Progenitor cell of endocrine pancreas (in vitro differentiated cells): ENCODE measurements around the gene PYGO2. TPM values are rescaled to one million over a fixed set of nuclear protein-coding genes. Genes with fewer than 3 reads are reported as not detected.

Source experiments
- DNase-seq: peaks from one replicate; pipeline ENCODE4 v3.0.0; 2021; ENCODE audit warnings: low spot score; ENCODE audit not compliant: unreplicated experiment
- H3K27ac Mint-ChIP-seq: 2 replicates; pipeline ENCODE4 v1.8.0; 2021; ENCODE audit warnings: mild to moderate bottlenecking, moderate library complexity, mixed read lengths
- H3K27me3 Mint-ChIP-seq: 2 replicates; pipeline ENCODE4 v1.8.0; 2021; ENCODE audit warnings: mixed read lengths
- H3K36me3 Mint-ChIP-seq: 2 replicates; pipeline ENCODE4 v1.8.0; 2022; ENCODE audit warnings: mixed read lengths; ENCODE audit not compliant: insufficient read depth
- H3K4me1 Mint-ChIP-seq: 2 replicates; pipeline ENCODE4 v1.8.0; 2021; ENCODE audit warnings: low read depth, mixed read lengths
- H3K4me3 Mint-ChIP-seq: 2 replicates; pipeline ENCODE4 v1.8.0; 2021; ENCODE audit warnings: low read depth, mild to moderate bottlenecking, moderate library complexity, mixed read lengths
- H3K9me3 Mint-ChIP-seq: 2 replicates; pipeline ENCODE4 v1.8.0; 2021; ENCODE audit warnings: low read depth, mixed read lengths
- total RNA-seq: library from RNA; stranded (reverse); gene quantifications from 2 replicates; pipeline ENCODE4 v1.2.1, GENCODE V29; 2021
- TF ChIP-seq, protein P1 (sequence below): fragments of 200-600 bp; sonication (generic); IDR thresholded peaks from one replicate; pipeline ENCODE4 v1.5.0; 2021; ENCODE audit warnings: antibody characterized with exemption, mild to moderate bottlenecking; ENCODE audit not compliant: unreplicated experiment

PYGO2 gene
- total RNA-seq, 1 donor from 2014 or later, result 52.7 TPM

DNA sequence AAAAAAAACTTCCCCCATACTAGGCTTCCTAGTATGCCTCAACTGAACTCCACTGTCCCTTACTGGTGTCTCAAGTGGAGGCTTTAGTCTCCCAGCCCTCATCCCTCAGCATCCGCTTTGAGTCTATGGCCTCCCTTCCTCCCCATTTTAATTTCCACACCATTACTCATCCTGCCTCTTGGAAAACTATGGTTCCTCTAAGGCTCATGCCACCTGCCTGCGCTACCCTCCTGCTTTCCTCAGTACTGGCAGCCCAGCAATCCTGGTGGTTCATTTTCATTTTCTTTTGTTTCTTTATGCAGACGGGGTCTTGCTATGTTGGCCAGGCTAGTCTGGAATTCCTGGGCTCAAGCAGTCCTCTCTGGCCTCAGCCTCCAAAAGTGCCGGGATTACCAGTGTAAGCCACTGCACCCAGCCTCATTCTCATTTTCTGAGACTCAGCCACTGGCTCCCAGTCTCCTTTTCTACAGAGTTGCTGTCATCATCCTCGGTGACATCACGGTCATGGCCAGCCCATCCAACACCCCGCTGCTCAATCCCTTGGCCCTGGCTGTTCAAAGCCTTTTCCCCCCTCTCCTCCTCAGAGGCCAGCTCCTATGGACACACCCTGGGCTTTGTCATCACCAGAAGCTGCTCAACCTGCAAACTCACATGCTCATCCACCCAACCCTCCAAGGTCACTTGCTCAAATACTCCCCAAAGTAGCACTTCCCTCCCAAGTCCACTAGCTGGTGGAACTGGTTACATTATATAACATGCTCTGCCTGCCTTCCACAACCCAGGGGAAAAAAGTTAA, 22.8 kb downstream of the PYGO2 start:
- TF ChIP-seq, protein P1, sequence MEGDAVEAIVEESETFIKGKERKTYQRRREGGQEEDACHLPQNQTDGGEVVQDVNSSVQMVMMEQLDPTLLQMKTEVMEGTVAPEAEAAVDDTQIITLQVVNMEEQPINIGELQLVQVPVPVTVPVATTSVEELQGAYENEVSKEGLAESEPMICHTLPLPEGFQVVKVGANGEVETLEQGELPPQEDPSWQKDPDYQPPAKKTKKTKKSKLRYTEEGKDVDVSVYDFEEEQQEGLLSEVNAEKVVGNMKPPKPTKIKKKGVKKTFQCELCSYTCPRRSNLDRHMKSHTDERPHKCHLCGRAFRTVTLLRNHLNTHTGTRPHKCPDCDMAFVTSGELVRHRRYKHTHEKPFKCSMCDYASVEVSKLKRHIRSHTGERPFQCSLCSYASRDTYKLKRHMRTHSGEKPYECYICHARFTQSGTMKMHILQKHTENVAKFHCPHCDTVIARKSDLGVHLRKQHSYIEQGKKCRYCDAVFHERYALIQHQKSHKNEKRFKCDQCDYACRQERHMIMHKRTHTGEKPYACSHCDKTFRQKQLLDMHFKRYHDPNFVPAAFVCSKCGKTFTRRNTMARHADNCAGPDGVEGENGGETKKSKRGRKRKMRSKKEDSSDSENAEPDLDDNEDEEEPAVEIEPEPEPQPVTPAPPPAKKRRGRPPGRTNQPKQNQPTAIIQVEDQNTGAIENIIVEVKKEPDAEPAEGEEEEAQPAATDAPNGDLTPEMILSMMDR, result no peak
- no peaks in the 10 kb centered on the region for H3K36me3 Mint-ChIP-seq
- H3K4me3 Mint-ChIP-seq, result peak overlapping the region; percentile 47
- no peaks in the 10 kb centered on the region for H3K9me3 Mint-ChIP-seq
- no peaks in the 10 kb centered on the region for H3K27me3 Mint-ChIP-seq
- peaks cover 10% of the 10 kb centered on the region for H3K4me1 Mint-ChIP-seq
- no peak for DNase-seq
- peak overlapping the region; percentile 75 for H3K27ac Mint-ChIP-seq

DNA sequence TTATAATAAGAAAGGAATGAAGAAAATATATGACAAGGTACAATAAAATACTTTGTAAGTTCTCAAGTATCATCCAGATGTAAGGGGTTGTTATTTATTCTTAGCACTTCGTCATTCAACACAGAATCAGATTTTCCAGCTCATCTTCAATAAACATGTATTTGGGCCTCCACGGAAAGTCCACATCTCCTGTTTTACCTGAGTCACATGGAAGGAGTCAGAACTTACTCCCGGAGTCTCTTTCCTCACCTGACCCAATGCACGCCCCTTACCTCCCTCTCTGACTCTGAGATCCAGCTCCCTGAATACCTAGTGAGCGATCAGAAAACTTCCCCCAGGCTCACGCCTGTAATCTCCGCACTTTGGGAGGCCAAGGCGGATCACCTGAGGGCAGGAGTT, 23.6 kb downstream of the PYGO2 start:
- no peak for DNase-seq
- Mint-ChIP-seq H3K36me3 (no peaks in the 10 kb centered on the region), H3K27ac (peak overlapping the region; percentile 100), H3K9me3 (no peaks in the 10 kb centered on the region), H3K4me3 (peak overlapping the region; percentile 95), H3K4me1 (peaks cover 10% of the 10 kb centered on the region), H3K27me3 (no peaks in the 10 kb centered on the region)
- TF ChIP-seq, protein P1, result no peak

DNA sequence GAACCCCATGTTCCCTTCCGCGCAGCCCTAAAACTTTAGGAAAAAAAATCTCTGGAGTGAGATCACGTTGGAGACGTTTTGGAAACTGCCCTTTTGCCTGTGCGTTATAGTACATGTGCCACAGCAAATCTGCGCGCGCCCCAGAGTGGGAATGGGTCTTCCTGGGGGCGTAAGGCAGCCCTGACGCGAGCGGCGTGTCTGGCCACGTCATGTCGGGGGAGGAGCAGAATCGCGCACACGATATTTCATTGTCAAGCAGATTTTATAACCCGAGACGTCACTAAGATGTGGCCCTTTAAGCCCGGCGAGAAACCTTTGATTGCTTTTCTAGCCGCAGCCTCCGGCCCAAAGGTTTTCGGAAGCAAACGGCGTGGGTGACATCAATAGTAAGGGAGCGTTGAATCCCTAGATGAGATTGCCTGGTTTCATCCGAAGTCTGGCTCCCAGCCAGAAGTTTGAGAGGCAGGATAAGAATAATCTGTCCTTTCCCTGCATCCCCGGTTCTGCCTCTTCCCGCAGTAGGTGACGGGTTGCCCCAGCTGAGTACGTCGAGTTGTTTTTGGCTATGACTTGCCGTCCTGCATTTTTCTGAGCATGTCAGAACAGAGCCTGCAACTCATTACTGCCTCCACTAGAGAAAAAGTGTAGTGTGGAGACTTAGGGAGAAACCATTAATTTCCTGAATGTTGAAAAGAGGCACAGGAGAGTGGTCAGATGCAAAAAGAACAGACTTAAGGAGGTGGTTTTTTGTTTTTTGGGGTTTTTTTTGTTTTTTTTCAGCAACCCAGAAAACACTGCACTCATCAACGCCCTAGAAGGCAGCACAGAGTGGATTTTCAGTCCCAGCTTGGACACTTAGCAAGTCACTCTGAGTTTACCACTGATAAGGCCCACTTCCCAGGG, 24.2 kb downstream of the PYGO2 start:
- H3K36me3 Mint-ChIP-seq, result no peaks in the 10 kb centered on the region
- peak overlapping the region; percentile 100 for H3K27ac Mint-ChIP-seq
- TF ChIP-seq, protein P1, result no peak
- DNase-seq, result peak; percentile 69
- peak overlapping the region; percentile 95 for H3K4me3 Mint-ChIP-seq
- no peaks in the 10 kb centered on the region for H3K9me3 Mint-ChIP-seq
- H3K4me1 Mint-ChIP-seq, result peaks cover 10% of the 10 kb centered on the region
- H3K27me3 Mint-ChIP-seq, result no peaks in the 10 kb centered on the region

DNA sequence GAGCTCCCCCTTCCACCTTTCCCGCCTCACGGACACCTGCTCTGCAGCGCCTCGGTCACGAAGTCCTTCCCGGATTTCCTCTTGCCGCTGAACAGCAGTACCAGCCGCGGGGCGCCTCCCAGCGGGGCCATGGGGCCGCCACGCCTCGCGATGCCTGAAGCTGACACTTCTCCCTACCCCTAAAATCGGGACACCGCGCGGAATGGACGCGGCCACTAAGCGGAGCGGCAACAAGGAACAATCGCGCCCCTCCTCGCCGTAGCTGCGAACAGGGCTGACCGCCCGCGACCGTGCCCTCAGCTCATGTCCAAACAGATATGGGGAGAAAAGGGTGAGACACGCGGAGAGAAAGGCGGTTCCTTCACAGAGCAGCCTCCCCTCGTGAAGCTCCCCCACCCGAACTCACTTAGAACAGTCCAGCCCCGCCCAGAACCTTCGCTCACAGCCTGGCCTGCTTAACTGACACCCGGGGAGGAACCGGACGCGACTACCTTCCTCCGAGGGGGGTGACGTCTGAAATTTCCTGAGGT, 25.0 kb downstream of the PYGO2 start, which contains the start of gene PMVK:
TSS of gene PMVK (minus strand) at position 165 of the 530 bp plus-strand sequence. CDS start at position 131, 34 bp downstream.
- no peaks in the 10 kb centered on the region for H3K27me3 Mint-ChIP-seq
- DNase-seq, result peak; percentile 83
- no peaks in the 10 kb centered on the region for H3K9me3 Mint-ChIP-seq
- H3K36me3 Mint-ChIP-seq, result no peaks in the 10 kb centered on the region
- peak within 1 kb of the TSS; percentile 100 for H3K27ac Mint-ChIP-seq
- peak within 1 kb of the TSS; percentile 95 for H3K4me3 Mint-ChIP-seq
- TF ChIP-seq, protein P1, result peak; percentile 51
- H3K4me1 Mint-ChIP-seq, result peaks cover 10% of the 10 kb centered on the region
